Stimulated activated CD4-positive, alpha-beta T cell treated with anti-CD3 and anti-CD28 coated beads, Interleukin-15, amount 100 ng/mL, for 48 hours (primary cell): Measurements from ENCODE around the gene FSTL4.

Experiments used
- DNase-seq, 2 donors: peaks; one replicate each; pipeline ENCODE4 v3.0.0-alpha.2; 2020; ENCODE audit warnings: low read depth in 2 of 2

The FSTL4 gene

DNA sequence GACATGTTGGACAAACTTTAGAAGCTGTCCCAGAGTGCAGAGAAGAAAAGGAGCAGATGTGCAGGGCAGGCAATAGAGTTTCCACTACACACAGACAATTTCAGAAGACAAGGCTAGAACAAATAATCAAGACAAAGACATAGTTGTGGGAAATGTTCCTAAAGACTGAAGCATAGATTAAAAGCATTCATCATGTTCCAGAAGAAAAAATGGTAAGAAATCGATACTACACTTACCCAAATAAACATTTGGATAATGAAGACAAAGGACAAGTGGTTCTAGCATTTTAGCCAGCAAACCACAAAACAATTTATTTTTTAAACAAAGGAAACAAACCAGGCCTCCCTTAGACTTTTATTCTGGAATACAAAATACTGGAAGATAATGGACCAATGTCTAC lies 97.9 kb downstream of the FSTL4 start:
- no peak for DNase-seq

DNA sequence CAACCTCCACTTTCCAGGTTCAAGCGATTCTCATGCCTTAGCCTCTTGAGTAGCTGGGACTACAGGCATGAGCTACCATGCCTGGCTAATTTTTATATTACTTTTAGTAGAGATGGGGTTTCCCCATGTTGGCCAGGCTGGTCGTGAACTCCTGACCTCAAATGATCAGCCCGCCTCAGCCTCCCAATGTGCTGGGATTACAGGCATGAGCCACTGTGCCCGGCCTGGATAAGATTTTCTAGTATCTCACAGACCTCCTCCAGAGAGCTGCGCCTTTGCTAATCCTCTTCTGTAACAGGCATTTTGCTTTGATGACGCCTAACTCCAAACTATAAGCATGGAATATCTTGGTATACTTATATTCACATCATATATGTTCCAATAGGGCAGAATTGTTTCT lies 99.4 kb downstream of the FSTL4 start:
- DNase-seq: no peak

- no peak for DNase-seq
Observed at GRCh38 chr5:133511653-133512235, 100.6 kb downstream of the FSTL4 start.

GRCh38 chr5:133510634-133511262 lies 101.6 kb downstream of the FSTL4 start:
- no peak for DNase-seq

GRCh38 chr5:133509742-133510079 lies 102.6 kb downstream of the FSTL4 start:
- DNase-seq: no peak

DNA sequence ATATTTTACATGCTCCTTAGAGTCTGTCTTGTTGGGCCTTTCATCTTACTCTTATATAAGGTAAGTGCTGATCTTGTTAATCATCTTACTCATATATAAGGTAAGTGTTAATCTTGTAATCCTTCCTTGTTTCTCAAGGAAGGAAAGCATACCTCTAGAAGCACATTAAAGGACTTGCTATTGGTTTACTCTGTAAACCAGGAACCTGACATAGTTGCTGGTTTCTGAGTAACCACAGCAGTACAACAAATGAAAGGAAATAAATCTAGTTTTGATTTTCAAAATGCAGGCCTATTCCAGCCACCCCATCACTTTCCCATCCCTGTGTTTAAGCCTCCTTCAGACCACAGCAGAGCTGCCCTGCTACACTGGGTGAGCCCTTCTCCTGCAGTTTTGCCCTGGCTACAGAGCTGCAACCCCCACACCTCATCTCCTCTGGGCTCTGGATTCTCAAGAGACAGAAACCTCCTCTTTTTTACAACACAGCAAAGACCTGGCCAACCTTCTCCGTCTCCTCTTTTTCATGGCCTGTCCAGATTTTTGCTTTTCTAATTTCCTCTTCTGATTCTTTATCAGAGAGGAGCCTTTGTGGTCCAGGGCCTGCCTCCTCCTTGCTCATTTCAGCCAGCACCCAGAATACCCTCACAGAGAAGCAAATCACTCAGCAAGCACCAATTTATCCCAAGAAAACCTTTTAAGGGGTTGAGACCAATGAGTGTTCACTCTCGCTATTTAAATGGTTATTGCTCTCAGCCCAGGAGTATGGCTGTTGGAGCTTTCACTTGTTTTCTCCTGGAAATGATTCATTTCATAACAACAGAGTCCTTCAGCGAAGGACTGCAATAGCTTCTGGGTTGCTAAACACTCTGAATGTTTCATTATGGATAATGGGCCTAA lies 103.2 kb downstream of the FSTL4 start:
- DNase-seq: no peak

DNA sequence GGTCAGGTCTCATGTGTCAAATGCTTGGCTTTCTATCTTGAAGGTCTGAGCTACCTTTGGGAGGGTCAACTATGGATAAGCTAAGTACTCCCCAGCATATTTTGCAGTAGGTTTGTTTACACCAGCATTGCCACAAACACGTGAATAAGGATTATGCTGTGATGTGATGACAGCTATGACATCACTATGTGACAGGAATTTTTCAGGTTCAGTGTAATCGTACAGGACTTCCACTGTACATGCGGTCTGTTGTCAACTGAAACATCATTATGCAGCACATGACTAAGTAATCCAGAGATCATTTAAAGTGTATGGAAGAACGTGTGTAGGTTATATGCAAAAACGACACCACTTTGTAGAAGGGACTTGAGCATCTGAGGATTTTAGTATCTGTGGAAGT lies 104.0 kb downstream of the FSTL4 start:
- DNase-seq: no peak

DNA sequence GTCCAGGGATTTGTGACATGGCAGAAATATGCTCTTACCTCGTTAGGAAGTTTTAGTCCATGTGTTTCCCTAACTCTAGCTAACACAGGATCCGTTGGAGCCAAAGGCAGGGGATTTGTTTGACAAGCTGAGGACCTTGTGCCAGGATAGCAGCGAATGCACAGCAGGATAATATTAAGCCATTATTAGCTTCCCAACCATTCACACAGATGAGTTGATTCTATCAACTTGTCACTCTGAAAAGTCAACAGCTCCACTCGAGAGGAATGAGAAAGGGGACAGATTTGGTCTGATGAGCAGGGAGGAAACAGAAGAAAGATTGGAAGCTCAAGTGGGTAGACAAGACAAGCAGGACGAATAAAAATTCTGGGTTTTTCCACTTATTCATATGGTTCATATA lies 106.2 kb downstream of the FSTL4 start:
- DNase-seq: no peak

DNA sequence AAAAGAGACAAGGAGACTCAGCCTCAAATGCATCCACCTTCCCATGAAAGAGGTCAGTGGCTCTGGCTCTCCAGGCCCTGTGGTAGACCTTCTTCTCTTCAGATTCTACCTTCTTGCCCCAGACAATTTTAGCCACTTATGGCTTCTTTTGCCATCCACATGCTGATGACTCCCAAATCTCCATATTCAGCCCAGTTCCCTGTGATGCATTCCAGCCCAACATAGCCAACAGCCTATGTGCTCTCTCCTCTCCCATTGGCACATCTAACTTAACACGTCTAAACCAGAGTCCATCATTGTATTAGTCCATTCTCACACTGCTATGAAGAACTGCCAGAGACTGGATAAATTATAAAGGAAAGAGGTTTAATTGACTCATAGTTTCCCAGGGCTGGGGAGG lies 108.8 kb downstream of the FSTL4 start:
- no peak for DNase-seq

DNA sequence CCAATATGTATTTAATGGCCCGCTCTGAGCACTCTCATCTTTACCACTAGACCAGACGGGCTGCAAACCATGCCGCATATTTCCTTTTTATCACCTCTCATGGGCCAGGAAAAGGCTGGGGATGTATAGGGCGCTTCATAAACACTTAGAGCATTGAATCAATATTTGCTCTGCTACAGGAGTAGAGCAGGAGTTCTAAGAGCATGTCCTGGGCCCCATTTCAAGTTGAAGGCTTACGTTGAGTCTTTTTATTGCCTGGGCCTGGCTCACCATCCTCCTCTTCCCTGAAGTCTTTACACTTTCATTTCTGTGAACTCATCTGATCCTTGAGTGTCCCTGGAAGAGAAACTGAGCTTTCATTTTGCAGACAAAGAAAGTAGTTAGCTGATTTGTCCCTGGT lies 112.4 kb downstream of the FSTL4 start:
- no peak for DNase-seq

DNA sequence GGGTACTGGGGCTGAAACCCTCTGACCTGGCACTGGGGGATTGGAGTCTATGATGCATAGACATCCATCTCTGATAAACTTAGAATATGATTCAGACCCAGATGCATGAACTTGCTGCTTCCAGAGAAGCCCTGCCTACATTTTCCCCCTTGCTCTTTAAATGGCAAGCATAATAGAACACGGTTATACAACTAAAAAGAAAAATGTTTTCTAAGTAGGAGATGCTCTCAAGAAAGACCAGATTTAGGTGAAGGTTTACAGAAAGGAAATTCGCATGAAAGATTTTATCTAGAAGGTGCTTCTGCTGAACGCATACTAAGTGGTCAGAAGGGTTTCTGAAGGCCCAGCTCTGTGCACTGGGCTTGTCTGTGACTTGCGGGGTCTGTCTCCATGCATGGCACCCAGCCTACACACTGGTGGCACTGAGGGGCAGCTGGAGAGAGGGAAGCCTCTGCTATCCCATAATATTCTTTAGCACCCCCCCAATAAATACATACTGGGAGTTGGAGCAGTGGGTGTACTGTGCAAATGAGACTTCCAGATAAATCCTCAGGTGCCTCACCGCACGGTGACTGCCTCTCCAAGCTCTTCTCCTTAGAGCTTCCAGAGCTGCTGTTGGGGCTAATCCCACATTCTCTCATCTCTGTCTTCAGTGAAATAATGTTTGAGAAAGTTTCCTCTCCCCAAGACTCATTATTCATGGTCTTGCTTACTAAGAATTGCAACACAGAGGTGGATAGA lies 114.6 kb downstream of the FSTL4 start:
- DNase-seq: no peak

- no peak for DNase-seq
Observed at GRCh38 chr5:133496631-133497030, 115.7 kb downstream of the FSTL4 start.

DNA sequence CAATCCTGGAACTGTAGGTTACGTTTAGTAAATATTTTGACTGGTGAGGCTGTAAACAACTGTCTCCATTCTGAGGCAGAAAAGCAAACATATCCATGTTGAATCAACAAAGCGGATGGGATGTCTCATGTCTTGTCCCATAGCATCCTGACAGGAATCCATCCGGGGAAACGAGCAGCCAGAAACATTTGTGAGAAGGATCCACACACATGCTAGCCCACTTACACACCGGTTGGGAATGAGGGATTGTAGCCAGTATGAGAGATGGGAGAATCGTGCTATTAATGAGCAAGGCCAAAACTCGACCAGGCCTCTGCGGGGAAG lies 117.5 kb downstream of the FSTL4 start:
- no peak for DNase-seq

DNA sequence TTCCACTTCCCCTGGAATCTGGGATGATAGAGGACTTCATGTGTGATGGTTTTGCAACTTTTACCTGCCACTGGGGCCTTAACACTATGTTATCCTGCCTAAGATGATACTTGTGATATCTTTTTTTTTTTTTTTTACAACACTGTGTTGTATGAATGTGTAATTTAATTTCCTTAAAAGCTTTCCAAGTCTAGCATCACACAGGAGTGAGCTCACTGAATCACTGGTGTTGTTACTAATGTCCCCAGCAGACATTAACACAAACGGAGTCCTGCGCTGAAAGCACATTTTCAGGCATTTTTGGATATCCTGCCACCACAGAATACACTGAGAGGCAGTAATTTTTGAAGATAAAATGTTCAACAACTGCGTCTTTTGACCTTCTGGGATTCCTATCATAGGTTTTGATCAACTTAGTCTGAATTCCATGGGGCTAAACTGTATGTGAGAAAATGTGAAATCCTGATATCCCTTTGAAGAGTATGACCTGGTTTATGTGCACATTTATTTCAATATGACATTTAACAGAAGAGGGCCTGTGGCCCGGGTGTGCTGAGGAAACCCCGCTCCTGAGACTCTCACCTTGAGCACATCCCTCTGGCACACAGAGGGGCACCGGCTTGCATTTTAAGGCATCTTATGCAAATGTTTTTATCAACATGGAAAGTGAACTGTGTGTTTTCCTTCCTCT lies 118.0 kb downstream of the FSTL4 start:
- no peak for DNase-seq

DNA sequence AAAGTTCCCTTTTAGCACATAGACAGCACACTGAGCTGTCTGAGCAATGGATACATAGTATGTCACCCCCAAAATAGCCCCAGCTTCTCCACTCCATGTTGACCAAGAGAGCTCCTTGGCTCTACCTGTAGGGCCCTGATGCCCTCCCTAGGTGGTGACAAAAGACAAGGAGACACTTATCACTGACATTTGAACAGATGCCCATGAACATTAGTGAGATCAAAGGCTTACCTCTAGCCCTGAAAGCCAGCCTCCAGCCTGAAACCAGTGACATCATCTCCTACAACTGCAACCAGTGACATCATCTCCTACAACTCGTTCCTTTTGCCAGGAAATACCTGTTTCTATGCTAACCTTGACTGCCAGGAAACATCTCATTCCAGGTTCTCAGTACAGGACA lies 122.7 kb downstream of the FSTL4 start:
- peak; percentile 18 to 20 for DNase-seq

DNA sequence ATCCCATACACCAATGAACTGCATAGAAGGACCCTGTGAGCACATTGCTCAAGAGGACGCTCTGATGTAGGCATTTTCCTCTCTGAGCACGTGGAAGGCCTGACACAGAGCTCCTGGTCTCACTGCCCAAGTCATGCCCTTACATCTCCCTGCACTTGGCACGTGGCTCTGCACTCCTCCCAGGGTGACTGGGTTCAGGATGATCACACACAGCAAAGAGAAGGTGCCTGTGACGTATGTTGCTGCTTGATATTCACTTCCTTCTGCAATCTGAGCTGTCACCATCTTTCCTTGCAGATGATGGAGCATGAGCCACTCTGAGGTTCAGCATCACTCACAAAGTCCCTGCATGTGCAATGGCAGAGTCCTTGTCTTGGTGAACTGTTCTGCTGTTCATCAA lies 125.2 kb downstream of the FSTL4 start:
- DNase-seq: no peak

DNA sequence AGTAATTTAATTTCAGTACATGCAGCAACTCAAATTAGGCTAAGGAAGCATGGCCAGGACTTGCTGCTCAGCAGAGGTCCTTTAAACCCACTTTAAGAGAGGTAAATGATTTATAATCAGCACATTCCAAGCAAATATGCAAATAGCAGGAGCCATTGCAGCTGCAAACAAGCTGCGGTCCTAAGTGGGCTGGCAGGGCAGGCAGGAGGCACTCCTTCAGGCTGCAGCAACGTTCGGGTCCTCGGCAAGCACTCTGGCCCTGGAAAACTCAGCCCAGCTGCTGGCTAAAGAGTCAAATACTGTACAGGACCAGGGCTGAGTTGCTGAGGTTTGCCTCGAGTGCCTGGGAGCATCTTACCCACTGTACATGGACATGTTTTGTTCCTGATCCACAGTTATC lies 126.9 kb downstream of the FSTL4 start:
- DNase-seq: no peak

GRCh38 chr5:133483406-133484090 lies 128.8 kb downstream of the FSTL4 start:
- no peak for DNase-seq

- no peak for DNase-seq
Observed at GRCh38 chr5:133482028-133482427, 130.3 kb downstream of the FSTL4 start.

DNA sequence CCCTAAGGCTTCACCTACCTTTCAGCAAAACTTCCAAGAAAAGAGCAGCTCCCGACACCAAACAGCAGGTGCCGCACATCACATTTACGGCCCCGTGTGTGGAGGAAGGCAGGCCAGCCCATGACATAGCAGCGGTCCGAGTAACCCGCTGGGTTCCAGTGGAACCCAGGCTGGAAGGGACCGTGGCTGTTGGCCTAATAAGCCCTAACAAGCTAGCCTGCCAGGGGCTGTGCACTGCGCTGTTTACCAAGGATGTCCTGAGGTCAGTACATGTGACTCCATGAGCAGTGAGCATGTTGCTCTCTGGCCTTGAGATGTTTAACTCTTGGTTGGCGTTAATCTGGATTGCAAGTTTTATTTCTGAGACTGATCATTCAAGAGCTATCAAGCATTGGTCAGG lies 131.5 kb downstream of the FSTL4 start:
- DNase-seq: no peak

DNA sequence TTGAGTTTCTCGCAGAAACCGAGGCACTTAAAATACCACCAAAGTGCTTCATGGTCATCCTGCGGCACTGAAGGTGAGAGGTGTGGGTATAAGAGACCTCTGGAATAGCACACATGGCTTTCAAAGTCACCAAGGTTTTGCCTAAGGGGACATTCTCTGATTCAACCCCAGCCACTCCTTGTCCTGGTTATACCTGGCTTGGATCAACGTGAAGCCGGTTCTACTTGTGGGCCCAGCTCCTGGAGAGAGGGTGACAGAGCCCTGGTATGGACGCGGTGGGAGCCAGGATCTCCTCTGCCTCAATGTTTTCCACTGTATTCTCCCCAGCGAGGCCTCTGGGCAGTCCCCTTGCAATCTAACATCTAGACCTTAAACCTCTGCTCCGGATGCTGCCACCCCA lies 132.0 kb downstream of the FSTL4 start:
- no peak for DNase-seq
